HL-60 (cell line): ENCODE measurements around the gene DHX34.

Experiments used
- POLR2AphosphoS5 ChIP-seq: IDR thresholded peaks from 2 replicates; pipeline ENCODE4 v1.6.1; 2012; ENCODE audit warnings: low read depth
- REST ChIP-seq: IDR thresholded peaks from 2 replicates; pipeline ENCODE4 v1.6.1; 2012; ENCODE audit warnings: low read depth; ENCODE audit not compliant: insufficient replicate concordance
- SPI1 ChIP-seq: IDR thresholded peaks from 2 replicates; pipeline ENCODE4 v1.6.1; 2012; ENCODE audit warnings: low read depth, mild to moderate bottlenecking, borderline replicate concordance
- TF ChIP-seq, protein P1 (sequence below): IDR thresholded peaks from one replicate; pipeline ENCODE4 v1.5.1; 2011; ENCODE audit warnings: low read length, control low read depth, inconsistent platforms; ENCODE audit not compliant: insufficient read depth

DNA sequence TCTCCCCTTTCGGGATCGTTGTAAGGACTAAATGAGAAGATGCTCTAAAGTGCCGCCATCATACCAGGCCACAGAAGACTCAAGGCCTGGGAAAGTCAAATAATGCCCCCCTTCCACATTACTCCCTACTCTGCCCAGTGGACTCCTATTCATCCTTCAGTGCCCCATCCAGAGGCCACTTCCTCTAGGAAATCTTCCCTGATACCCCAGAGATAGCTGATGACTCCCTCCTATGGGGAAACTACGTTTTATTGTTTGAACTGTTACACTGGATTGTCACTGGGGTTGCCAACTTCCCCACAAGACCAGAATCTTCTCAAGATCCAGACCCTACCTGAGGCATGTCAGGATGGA lies 56.1 kb downstream of the DHX34 start:
- TF ChIP-seq, protein P1, sequence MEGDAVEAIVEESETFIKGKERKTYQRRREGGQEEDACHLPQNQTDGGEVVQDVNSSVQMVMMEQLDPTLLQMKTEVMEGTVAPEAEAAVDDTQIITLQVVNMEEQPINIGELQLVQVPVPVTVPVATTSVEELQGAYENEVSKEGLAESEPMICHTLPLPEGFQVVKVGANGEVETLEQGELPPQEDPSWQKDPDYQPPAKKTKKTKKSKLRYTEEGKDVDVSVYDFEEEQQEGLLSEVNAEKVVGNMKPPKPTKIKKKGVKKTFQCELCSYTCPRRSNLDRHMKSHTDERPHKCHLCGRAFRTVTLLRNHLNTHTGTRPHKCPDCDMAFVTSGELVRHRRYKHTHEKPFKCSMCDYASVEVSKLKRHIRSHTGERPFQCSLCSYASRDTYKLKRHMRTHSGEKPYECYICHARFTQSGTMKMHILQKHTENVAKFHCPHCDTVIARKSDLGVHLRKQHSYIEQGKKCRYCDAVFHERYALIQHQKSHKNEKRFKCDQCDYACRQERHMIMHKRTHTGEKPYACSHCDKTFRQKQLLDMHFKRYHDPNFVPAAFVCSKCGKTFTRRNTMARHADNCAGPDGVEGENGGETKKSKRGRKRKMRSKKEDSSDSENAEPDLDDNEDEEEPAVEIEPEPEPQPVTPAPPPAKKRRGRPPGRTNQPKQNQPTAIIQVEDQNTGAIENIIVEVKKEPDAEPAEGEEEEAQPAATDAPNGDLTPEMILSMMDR = no peak
- no peak for TF ChIP-seq REST
- TF ChIP-seq POLR2AphosphoS5 = no peak
- no peak for TF ChIP-seq SPI1
